WERI-Rb-1 (cell line): ENCODE measurements around the gene RPL31.

Experiments used
- DNase-seq: peaks from one replicate; pipeline ENCODE4 v3.0.0-alpha.2; 2020
- H3K27ac ChIP-seq: fragments of 250-450 bp; sonication (Bioruptor Pico); 2 replicates; pipeline ENCODE4 v1.5.1; 2020; ENCODE audit warnings: mild to moderate bottlenecking, moderate library complexity
- H3K27me3 ChIP-seq: fragments of 250-450 bp; sonication (Bioruptor Pico); 2 replicates; pipeline ENCODE4 v1.5.1; 2021; ENCODE audit warnings: mild to moderate bottlenecking, low read depth, moderate library complexity; ENCODE audit not compliant: insufficient read depth, severe bottlenecking
- H3K36me3 ChIP-seq: fragments of 250-450 bp; sonication (Bioruptor Pico); 2 replicates; pipeline ENCODE4 v1.5.1; 2020; ENCODE audit warnings: mild to moderate bottlenecking, moderate library complexity
- H3K4me3 ChIP-seq: 2 replicates; pipeline ENCODE4 v1.5.1; 2011; ENCODE audit warnings: low read depth, mild to moderate bottlenecking, control low read depth, low read length
- H3K9me3 ChIP-seq: fragments of 250-450 bp; sonication (Bioruptor Pico); 2 replicates; pipeline ENCODE4 v1.5.1; 2021; ENCODE audit warnings: mild to moderate bottlenecking, moderate library complexity; ENCODE audit not compliant: severe bottlenecking
- CTCF ChIP-seq: IDR thresholded peaks from 2 replicates; pipeline ENCODE4 v1.5.1; 2011; ENCODE audit warnings: low read depth, mild to moderate bottlenecking, control low read depth, inconsistent platforms, low read length

RPL31 gene

GRCh38 chr2:100997509-100998234 lies 4.4 kb upstream of the RPL31 start:
- no peak for TF ChIP-seq CTCF
- peaks cover 2% of the 10 kb centered on the region for H3K9me3 ChIP-seq
- DNase-seq: no peak
- peaks cover 5% of the 10 kb centered on the region for H3K36me3 ChIP-seq
- H3K27ac ChIP-seq: no peak overlapping the region
- no peaks in the 10 kb centered on the region for H3K27me3 ChIP-seq
- H3K4me3 ChIP-seq: no peak overlapping the region

GRCh38 chr2:100998235-100998573 lies 3.9 kb upstream of the RPL31 start:
- Histone ChIP-seq H3K27me3 (no peaks in the 10 kb centered on the region), H3K9me3 (peaks cover 2% of the 10 kb centered on the region), H3K27ac (no peak overlapping the region), H3K36me3 (peaks cover 10% of the 10 kb centered on the region), H3K4me3 (no peak overlapping the region)
- TF ChIP-seq CTCF: no peak
- DNase-seq: no peak

GRCh38 chr2:100999995-101000394 lies 2.1 kb upstream of the RPL31 start:
- H3K27me3 ChIP-seq: no peaks in the 10 kb centered on the region
- no peak overlapping the region for H3K4me3 ChIP-seq
- peaks cover 28% of the 10 kb centered on the region for H3K36me3 ChIP-seq
- DNase-seq: no peak
- no peak overlapping the region for H3K27ac ChIP-seq
- TF ChIP-seq CTCF: no peak
- H3K9me3 ChIP-seq: peaks cover 2% of the 10 kb centered on the region

- Histone ChIP-seq H3K4me3 (peak overlapping the region; percentile 86), H3K36me3 (peaks cover 55% of the 10 kb centered on the region), H3K9me3 (peaks cover 2% of the 10 kb centered on the region), H3K27me3 (no peaks in the 10 kb centered on the region), H3K27ac (peak overlapping the region; percentile 84)
- TF ChIP-seq CTCF: no peak
- DNase-seq: no peak
These were observed 631 bp downstream of the RPL31 start for GRCh38 chr2:101002562-101003277.

- Histone ChIP-seq H3K9me3 (peaks cover 2% of the 10 kb centered on the region), H3K27ac (peak overlapping the region; percentile 84), H3K4me3 (peak overlapping the region; percentile 86), H3K36me3 (peaks cover 61% of the 10 kb centered on the region), H3K27me3 (no peaks in the 10 kb centered on the region)
- DNase-seq: no peak
- no peak for TF ChIP-seq CTCF
These were observed 1.2 kb downstream of the RPL31 start for GRCh38 chr2:101003278-101003775.
